ENCODE measurements around the gene BABAM1.

DNA sequence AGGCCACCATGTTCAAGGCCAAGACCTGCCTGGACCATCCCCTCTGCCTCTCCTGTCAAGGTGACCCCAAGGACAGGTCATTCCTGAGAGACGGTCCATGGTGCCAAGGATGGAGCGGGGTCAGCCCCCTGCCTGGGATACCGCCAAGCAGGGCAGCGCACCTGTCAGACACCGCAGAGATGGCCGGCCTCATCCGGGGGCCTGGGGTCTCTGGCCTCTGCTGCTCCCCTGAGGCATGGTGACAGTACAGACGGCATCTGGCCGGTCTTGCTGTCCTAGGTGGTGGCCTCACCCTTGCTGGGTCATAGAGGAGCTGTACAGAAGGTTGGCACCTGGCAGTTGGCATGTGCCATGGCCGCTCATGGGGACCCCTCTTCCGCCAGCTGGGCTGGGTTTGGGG lies 53.2 kb downstream of the BABAM1 start:
- TF ChIP-seq, protein P1, sequence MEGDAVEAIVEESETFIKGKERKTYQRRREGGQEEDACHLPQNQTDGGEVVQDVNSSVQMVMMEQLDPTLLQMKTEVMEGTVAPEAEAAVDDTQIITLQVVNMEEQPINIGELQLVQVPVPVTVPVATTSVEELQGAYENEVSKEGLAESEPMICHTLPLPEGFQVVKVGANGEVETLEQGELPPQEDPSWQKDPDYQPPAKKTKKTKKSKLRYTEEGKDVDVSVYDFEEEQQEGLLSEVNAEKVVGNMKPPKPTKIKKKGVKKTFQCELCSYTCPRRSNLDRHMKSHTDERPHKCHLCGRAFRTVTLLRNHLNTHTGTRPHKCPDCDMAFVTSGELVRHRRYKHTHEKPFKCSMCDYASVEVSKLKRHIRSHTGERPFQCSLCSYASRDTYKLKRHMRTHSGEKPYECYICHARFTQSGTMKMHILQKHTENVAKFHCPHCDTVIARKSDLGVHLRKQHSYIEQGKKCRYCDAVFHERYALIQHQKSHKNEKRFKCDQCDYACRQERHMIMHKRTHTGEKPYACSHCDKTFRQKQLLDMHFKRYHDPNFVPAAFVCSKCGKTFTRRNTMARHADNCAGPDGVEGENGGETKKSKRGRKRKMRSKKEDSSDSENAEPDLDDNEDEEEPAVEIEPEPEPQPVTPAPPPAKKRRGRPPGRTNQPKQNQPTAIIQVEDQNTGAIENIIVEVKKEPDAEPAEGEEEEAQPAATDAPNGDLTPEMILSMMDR (IDR thresholded peaks at IDR 0.05): no peak
- no peak for TF ChIP-seq POLR2A (IDR thresholded peaks at IDR 0.05)
